ENCODE measurements around the gene SULT2A1.
A peak's percentile ranks its signal among the peaks of the same experiment; 100 is the strongest.
"Not testable (repeated sequence)": the region's sequence is repeated elsewhere in the genome, so short reads cannot be mapped to it uniquely, and the experiment has no call there.

SULT2A1 gene

DNA sequence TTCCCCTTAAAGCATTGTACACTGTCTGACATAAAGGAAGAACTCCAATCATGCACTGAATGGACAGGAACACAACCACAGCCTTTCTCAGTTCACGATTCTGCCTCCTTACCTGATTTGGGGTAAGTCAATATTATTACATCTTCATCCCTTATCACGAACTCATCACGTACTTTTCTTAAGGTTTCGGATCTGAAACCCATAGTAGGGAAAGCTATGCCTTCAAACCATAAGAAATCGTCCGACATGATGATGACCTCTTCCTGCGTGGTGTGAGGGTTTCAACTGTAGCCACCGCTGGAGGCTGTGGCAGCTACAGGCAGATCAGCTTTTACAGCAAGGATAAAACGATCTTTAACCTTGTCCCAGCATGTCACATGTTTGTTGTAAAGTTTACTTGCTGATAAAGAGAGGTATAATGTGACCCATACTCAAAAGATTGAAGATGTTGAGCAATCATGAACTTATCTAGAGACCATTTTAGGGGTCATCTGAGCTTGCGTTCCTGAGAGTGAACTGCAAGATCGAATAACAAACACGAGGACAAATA, at the start of gene SULT2A1:
Gene SULT2A1, minus strand, starts transcription at position 306 of the 550 bp plus-strand sequence. Its CDS starts 58 bp downstream, at position 248.
- no peak for DNase-seq

DNA sequence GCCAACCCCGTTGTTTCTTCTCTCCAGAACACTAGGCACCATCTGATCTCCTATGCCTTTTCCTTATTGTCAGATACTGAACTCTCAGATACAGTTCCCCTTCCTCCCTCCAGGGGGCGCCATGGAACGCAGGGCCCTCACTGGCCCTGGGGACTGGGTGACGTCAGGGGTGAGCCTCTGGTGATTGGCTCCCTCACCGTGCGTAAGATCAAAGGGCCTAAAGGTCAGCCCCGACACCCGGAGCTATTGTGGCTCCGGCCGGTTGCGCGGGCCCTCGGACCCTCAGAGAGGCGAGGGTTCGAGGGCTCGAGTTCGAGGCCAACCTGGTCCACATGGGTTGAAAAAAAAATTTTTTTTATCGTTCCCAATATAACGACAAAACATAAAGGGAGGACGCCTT, 42.5 kb upstream of the SULT2A1 start:
- DNase-seq, result not testable (repeated sequence)

DNA sequence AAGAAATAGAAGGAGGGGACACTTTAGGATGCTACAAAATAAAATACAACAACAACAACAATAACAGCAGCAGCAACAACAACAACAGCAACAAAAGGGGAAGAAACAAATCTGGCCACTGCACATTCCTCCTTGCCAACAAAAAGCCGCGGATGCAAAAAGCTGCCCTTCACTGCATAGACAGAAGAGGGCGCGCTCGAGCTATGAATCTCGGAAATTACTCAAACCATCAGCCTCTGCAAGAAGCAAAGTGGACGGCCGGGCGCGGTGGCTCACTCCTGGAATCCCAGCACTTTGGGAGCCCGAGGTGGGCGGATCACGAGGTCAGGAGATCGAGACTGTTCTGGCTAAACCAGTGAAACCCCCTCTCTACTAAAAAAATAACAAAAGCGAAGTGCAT, 34.0 kb upstream of the SULT2A1 start:
- DNase-seq, result not testable (repeated sequence)

DNA sequence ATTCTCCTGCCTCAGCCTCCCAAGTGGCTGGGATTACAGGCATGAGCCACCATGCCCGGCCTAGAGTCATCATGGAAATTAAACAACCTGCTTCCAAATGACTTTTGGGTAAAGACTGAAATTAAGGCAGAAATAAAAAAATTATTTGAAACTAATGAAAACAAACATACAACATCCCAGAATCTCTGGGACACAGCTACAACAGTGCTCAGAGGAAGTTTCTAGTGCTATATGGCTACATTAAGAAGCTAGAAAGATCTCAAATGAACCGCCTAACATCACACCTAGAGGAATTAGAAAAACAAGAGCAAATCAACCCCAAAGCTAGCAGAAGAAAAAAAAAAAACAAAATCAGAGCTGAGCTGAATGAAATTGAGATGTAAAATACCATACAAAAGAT, 24.1 kb upstream of the SULT2A1 start:
- not testable (repeated sequence) for DNase-seq

GRCh38 chr19:47909350-47909749, 23.2 kb upstream of the SULT2A1 start:
- DNase-seq, result not testable (repeated sequence)

- DNase-seq, result no peak
These were observed 15.3 kb upstream of the SULT2A1 start for GRCh38 chr19:47901370-47901769.

DNA sequence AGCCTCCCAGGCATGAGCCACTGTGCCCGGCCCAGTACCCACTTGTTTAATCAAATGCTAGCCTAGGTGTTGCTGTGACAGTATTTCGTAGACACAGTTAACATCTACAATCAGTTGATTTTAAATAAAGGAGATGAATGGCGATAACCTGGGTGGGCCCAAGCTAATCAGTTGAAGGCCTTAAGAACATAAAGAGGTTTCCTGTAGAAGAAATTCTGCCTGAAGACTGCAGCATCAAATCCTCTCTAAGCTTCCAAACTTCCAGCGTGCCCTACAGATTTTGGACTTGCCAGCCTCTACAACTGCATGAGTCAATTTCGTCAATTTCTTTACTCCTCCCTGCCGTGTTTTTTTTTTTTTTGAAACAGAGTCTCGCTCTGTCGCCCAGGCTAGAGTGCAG, 13.2 kb upstream of the SULT2A1 start:
- DNase-seq, result no peak

DNA sequence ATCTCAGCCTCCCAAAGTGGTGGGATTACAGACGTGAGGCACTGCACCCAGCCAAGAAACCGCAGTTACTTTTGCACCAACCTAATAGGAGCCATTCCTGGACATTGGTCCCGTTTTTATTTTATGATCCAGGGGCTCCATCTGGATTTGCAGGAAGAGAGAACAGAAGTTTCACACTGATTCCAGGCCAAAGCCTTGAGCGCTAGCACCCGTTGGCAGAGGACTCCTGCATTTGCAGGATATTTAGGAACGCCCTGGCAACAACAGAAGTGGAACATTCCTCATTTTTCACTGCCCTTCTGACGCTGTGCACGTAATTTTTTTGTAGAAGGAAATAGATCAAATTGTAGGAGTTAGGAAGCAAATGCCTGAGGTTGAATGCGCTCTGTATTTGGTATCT, 11.7 kb upstream of the SULT2A1 start:
- DNase-seq, result no peak

GRCh38 chr19:47896773-47897172, 10.7 kb upstream of the SULT2A1 start:
- no peak for DNase-seq

DNA sequence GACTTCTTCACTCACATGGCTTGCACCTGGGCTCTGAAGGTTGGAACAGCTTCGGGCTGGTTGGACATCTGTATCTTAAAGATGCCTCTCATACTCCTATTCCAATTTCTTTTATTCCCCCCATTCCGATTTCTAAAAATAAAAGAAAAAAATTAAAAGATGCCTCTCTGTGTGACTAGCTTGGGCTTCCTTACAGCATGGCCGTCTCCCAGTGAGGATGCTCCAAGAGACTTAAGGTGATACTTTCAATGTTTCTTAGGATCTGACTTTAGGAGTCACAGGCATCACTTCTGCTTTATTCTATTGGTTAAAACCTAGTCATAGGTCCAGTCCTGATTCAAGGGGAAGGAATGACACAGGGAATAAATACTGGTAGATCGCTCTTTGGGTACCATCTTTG, 9.9 kb upstream of the SULT2A1 start:
- DNase-seq, result no peak

- DNase-seq, result no peak
These were observed 9.2 kb upstream of the SULT2A1 start for GRCh38 chr19:47895165-47895782.

DNA sequence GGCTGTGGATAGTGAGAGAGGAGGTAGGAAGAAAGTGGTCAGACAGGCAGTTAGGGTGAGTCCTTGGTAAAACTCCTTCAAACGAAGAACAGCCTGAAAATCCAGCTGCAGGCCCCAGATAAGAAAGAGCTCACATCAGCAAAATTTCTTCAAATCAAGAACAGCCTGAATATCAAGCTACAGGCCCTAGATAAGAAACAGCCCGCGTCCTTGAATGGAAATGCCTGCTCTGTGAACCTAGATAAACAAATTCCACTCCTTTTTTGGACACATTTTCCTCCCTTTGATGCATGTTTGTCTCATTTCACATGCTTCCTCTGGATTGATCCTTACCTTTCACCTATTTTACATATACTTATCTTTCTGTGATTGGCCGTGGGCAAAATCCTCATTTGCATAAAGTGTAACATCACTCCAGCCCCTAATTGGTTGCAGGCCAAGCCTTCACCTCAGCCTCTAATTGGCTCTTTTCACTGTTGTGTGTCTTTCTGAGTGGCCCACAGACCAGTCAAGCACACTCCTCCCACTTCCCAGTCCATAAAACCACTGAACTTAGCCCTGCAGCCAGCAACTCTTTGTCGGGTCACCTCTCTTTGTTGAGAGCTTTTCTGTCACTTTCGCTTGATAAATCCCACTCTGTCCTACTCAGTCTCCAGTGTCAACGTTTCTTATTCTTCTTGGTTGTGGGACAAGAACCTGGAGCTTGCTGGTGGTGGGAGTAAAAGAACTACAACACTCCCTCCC, 6.0 kb upstream of the SULT2A1 start:
- no peak for DNase-seq

- no peak for DNase-seq
These were observed 5.5 kb upstream of the SULT2A1 start for GRCh38 chr19:47891622-47891922.

DNA sequence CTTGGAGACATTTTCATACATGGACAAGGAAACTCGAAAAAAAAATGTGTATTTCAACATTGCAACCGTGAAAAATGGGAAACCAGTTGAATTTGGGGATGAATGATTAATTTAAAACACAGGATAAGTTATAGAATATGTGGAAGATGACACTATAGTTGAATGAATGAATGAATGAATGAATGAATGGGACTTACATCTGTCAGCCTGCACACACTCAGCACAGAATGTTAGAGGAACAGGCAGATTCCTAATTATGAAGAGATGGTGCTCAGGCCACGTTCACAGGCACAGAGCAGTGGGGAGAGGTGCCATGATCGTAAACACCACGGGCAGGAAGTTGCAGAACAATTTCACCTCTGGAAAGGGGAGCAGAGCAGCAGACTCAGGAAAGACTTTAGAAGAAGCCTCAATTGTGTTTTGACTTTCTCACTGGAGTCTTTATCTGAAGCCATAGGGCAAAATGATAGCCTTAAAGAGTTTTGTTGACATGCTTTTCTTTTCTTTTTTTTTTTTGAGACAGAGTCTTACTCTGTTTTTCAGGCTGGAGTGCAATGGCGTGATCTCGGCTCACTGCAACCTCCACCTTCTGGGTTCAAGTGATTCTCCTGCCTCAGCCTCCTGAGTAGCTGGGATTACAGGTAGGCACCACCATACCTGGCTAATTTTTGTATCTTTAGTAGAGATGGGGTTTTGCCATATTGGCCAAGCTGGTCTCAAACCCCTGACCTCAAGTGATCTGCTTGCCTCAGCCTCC, 4.9 kb upstream of the SULT2A1 start:
- DNase-seq, result no peak

- DNase-seq, result no peak
These were observed 1.1 kb downstream of the SULT2A1 start for GRCh38 chr19:47885067-47885463.

DNA sequence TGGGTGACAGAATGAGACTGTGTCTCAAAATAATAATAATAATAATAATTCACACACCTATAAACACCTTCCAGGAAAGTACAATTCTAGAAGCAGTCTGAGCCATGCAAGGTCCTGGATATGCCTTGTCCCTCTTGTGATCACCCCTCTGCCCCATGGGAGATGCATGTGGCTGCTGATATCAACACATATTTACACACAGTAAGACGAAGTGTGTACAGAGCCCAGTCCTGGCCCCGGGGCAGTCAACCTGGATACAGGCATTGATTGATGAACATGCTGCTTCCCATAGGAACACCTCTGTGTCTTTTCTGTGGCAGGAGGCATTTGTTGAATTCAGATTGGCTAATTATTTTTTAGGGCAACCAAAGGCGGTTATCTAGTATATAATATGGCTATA, 3.2 kb downstream of the SULT2A1 start:
- no peak for DNase-seq

DNA sequence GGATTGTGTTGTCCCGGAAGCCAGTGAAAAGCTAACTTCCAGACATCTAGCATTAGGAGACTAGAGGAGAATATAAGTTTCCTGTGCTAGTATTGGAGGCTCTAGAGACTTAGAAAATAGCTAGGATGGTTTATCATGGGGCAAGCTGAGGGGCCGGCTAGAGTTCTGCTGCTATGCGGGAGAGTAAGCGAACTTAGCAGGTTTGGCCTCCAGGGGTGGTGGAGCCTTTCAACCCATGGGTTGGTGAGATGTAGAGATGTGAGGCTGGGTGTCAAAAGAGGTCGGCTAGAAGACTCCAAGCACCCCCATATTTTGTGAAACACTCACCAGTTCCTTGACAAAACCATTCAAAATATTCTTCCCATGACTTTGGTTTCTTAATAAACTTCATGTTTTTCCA, 4.4 kb downstream of the SULT2A1 start:
- no peak for DNase-seq

- not testable (repeated sequence) for DNase-seq
These were observed 6.7 kb downstream of the SULT2A1 start for GRCh38 chr19:47879385-47879784.

DNA sequence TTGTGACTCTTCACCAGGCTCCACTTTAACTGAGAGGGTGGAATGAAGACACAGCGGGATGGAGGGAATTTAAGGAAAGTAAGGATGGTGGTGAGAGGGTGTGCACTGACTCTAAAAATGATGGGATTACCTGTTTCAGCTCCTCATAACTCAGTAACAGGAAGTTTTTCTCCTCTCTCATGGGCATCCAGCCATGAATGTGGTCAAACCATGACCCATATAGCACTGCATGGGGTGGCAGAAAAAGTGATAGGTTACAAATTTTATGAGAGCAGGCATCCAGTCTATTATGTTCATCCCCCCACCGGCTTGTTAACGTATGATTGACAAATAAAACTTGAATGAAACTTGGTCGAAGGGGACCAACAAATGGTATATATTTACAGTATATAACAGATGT, 7.2 kb downstream of the SULT2A1 start:
- no peak for DNase-seq

DNA sequence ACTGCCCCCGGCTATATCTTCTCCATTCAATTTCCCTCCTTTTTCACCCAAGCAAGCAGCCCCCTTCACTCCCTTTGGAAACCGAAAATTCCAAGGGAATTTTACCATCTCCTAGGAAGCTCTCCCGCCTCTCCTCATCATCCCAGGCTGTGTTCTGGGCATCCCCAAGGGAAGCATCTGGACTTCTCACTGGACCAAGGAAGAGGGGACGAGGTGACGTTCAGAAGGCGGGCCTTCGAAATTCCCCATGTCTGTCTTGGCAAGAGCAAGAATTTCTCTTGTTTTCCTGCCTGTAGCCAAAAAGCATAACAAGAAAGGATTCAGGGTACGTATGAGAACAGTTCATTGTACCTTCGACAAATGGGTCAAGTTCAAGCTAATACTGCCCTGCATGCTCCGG, 20.9 kb downstream of the SULT2A1 start:
- no peak for DNase-seq

GRCh38 chr19:47863514-47863936, 22.6 kb downstream of the SULT2A1 start:
- peak; percentile 33 for DNase-seq

GRCh38 chr19:47861630-47862029, 24.5 kb downstream of the SULT2A1 start:
- DNase-seq, result no peak

DNA sequence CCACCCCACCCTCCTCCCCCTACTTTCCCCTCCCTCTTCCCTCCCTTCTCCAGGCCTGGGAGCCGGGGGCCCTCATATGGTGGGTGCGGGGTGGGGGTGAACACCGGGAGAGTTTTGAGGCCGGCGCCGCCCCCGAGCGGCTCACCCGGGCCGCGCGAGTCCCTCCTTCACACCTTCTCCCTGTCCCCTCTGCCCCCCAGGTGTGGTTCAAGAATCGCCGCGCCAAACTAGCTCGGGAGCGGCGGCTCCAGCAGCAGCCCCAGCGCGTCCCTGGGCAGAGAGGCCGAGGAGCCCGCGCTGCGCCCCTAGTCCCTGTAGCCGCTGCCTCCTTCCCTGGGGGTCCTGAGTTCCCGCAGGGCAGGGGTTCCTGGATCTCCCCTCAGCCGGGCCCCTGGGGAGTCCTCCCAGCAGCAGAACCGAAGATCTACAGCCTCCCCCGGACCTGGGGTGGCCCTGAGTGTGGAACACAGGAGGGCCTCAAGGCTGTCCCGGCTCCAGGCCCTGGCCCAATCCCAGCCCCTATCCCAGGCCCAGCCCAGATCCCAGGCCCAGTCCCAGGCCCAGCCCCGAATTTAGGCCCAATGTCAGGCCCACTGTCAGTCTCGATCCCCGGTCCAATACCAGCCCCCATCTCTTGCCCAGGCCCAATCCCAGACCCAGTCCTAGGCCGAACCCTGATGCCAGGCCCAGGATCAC, 25.4 kb downstream of the SULT2A1 start:
- DNase-seq, result no peak
